Inflammatory macrophage treated with lipopolysaccharide for 1 hour (primary cell): ENCODE results near the gene NEMP2.
"Not testable (repeated sequence)": the region's sequence is repeated elsewhere in the genome, so short reads cannot be mapped to it uniquely, and the experiment has no call there.

Experiments used
- DNase-seq, 2 donors: peaks; one replicate each; pipeline ENCODE4 v3.0.0-alpha.2; 2020 to 2022

NEMP2 gene

GRCh38 chr2:190488516-190489233 lies 45.8 kb downstream of the NEMP2 start:
- no peak for DNase-seq

GRCh38 chr2:190486037-190486623 lies 48.4 kb downstream of the NEMP2 start:
- DNase-seq, result no peak

GRCh38 chr2:190482451-190482850 lies 52.1 kb downstream of the NEMP2 start:
- DNase-seq, result no peak

- DNase-seq, result no peak
Observed at GRCh38 chr2:190481339-190481738, 53.2 kb downstream of the NEMP2 start.

DNA sequence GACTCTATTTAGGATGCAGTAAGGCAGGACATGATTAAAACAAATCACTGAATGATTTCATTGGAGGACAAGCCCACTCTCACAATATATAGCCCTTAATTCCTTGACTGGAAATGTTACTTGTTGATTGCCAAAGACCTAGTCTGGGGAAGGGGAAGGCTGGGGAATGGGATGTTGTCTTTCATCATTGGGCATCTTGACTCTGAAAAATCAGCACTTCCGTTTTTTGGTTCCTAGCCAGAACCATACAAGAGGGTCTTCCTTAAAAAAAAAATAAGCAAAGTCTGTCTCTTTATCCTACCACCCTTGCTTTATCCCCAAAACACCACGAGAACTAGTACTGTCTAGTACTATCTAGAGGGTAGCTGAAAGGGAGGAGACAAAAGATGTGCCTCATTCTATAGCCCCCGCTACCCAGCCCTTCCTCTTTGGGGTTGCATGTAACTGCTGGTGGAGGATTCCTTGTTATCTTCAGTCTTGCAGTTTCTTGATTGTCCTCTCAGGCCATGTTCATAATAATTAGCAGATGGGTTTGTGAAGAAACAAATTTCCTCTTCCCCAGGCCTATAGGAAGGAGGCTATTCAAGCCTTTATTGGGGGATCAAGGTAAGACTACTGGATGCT lies 55.8 kb downstream of the NEMP2 start:
- no peak for DNase-seq

- DNase-seq, result no peak
Observed at GRCh38 chr2:190477661-190478454, 56.7 kb downstream of the NEMP2 start.

DNA sequence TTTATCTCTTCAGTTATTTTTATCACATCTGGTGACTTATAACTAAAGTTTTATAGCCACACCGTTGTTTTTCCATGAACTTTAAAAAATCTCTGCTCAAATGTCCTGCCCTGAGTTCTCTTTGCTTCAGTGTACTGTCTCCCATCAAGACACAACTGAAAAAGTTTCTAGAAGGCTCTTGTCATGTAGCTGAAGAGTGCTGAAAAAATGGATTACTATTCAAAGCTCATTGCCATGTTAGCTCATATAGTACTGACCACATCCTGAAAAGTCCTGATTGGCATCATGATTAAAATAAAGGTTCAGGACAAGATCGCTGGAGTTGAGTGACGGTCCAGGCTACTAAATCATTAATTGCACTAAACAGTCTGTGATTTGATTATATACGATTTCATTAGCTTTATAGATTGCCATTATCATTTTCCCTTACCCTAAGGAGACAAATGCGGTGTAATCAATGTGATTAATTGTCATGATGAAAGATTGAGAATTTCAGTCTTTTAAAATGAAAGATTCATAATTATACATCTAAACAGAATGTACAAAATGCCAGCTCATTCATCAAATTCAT lies 64.2 kb downstream of the NEMP2 start:
- DNase-seq, result no peak

GRCh38 chr2:190469771-190470170 lies 64.8 kb downstream of the NEMP2 start:
- peak; percentile 3 to 17 for DNase-seq

- DNase-seq, result no peak
Observed at GRCh38 chr2:190468814-190469569, 65.5 kb downstream of the NEMP2 start.

- DNase-seq, result not testable (repeated sequence)
Observed at GRCh38 chr2:190468354-190468753, 66.2 kb downstream of the NEMP2 start.

DNA sequence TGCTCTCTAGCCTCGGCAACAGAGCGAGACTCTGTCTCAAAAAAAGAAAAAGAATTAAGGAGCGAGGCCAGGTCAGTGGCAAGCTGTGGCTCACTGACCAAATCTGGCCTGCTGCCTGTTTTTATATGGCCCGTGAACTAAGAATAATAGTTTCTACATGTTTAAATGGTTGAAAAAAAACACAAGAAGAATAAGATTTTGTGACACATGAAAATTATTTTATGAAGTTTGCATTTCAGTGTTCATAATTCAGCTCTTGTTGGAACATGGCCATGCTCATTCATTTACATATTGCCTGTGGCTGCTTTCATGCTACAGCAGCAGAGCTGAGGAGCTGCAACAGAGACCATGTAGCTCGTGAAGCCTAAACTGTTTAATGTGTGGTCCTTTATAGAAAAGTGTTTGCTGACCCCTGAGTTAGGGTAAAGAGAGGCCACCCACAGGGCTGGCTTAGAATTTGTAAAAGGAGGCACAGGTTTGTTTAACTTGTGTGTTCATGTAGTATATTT lies 66.9 kb downstream of the NEMP2 start:
- no peak for DNase-seq

GRCh38 chr2:190466819-190467446 lies 67.6 kb downstream of the NEMP2 start:
- DNase-seq, result no peak

- no peak for DNase-seq
Observed at GRCh38 chr2:190465060-190465459, 69.5 kb downstream of the NEMP2 start.

DNA sequence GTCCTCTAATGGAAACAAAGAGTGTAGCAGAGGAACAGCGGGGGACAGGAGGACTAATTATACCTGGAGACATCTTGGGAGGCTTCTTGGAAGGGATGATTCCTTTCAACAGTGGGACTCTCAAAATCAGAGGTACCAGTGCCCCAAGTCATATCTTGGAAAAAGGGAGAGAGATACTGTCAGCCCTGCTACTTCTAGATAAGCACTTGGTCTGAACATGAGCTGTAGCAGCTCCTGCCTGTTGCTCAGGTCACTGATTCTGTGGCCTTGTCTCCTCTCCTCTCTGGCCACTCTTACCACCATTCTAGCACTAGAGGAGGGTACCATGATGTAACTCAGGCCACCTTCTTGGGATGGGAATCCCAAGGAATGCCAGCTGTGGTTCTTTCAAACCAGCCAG lies 71.9 kb downstream of the NEMP2 start:
- no peak for DNase-seq

- peak; percentile 40 to 57 for DNase-seq
Observed at GRCh38 chr2:190462181-190462580, 72.3 kb downstream of the NEMP2 start.

GRCh38 chr2:190460487-190460886 lies 74.0 kb downstream of the NEMP2 start:
- no peak for DNase-seq

- DNase-seq, result no peak
Observed at GRCh38 chr2:190459881-190460280, 74.6 kb downstream of the NEMP2 start.

- DNase-seq, result no peak
Observed at GRCh38 chr2:190458352-190459107, 76.0 kb downstream of the NEMP2 start.

GRCh38 chr2:190457256-190457655 lies 77.3 kb downstream of the NEMP2 start:
- DNase-seq, result no peak

GRCh38 chr2:190456833-190457232 lies 77.7 kb downstream of the NEMP2 start:
- DNase-seq, result no peak
